ENCODE results near the gene NFYB.

The NFYB gene

DNA sequence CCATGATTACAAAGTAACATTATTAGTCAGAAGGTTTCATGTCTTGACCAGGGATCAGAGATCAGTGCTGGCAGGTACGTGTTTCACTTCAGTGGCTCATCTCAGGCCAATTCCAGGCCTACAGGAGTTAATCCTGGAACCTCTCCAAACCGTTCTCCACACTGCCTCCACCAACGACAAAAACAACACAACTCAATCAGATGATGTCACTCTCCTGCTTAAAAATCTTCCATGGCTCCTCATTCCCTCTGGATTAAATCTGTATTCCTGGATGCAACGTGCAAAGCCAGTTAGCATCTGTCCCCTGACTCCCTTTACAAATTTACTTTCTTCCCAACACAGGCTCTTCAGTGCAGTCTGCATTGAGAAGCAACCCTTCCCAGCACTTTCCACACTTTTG is 43.3 kb upstream of the NFYB start:
- TF ChIP-seq, protein P1, sequence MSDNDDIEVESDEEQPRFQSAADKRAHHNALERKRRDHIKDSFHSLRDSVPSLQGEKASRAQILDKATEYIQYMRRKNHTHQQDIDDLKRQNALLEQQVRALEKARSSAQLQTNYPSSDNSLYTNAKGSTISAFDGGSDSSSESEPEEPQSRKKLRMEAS (IDR thresholded peaks at IDR 0.05): no peak
- no peak for TF ChIP-seq RAD21 (IDR thresholded peaks at IDR 0.05; ENCODE audit: low read depth)
- TF ChIP-seq EGR1 (IDR thresholded peaks at IDR 0.05): no peak
- no peak for TF ChIP-seq CEBPB (IDR thresholded peaks at IDR 0.05)
- TF ChIP-seq YY1 (IDR thresholded peaks at IDR 0.05; ENCODE audit: low read depth): no peak
- no peak for TF ChIP-seq TEAD4 (IDR thresholded peaks at IDR 0.05)
- no peak for TF ChIP-seq NFIC (IDR thresholded peaks at IDR 0.05)
- TF ChIP-seq, protein P2, sequence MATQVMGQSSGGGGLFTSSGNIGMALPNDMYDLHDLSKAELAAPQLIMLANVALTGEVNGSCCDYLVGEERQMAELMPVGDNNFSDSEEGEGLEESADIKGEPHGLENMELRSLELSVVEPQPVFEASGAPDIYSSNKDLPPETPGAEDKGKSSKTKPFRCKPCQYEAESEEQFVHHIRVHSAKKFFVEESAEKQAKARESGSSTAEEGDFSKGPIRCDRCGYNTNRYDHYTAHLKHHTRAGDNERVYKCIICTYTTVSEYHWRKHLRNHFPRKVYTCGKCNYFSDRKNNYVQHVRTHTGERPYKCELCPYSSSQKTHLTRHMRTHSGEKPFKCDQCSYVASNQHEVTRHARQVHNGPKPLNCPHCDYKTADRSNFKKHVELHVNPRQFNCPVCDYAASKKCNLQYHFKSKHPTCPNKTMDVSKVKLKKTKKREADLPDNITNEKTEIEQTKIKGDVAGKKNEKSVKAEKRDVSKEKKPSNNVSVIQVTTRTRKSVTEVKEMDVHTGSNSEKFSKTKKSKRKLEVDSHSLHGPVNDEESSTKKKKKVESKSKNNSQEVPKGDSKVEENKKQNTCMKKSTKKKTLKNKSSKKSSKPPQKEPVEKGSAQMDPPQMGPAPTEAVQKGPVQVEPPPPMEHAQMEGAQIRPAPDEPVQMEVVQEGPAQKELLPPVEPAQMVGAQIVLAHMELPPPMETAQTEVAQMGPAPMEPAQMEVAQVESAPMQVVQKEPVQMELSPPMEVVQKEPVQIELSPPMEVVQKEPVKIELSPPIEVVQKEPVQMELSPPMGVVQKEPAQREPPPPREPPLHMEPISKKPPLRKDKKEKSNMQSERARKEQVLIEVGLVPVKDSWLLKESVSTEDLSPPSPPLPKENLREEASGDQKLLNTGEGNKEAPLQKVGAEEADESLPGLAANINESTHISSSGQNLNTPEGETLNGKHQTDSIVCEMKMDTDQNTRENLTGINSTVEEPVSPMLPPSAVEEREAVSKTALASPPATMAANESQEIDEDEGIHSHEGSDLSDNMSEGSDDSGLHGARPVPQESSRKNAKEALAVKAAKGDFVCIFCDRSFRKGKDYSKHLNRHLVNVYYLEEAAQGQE (IDR thresholded peaks at IDR 0.05; ENCODE audit: low read depth): no peak
- TF ChIP-seq, protein P3, sequence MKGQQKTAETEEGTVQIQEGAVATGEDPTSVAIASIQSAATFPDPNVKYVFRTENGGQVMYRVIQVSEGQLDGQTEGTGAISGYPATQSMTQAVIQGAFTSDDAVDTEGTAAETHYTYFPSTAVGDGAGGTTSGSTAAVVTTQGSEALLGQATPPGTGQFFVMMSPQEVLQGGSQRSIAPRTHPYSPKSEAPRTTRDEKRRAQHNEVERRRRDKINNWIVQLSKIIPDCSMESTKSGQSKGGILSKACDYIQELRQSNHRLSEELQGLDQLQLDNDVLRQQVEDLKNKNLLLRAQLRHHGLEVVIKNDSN (IDR thresholded peaks at IDR 0.05): no peak
- no peak for TF ChIP-seq TCF12 (IDR thresholded peaks at IDR 0.05; ENCODE audit: low read depth)

DNA sequence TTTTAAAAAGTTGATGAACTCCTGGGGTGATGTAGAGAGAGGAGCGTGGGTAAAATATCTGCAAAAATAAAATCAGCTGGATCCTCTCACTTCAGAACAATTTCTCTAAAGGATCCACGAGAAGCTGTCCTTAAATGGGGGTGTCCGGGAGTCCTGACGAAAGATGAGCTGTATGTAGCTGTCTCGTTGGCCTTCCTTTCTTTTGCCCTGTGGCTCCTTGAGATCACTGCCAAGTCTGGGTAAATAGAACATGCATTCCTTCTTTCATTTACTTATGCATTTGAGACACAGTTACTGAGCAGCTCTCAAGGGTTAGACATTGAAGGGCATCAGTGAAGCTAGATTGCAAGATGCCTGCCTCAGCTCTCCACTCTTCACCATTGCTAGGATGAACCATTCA is 42.4 kb upstream of the NFYB start:
- TF ChIP-seq TEAD4 (IDR thresholded peaks at IDR 0.05) (no peak), NFIC (IDR thresholded peaks at IDR 0.05) (no peak)
- TF ChIP-seq, protein P2 (IDR thresholded peaks at IDR 0.05; ENCODE audit: low read depth): no peak

DNA sequence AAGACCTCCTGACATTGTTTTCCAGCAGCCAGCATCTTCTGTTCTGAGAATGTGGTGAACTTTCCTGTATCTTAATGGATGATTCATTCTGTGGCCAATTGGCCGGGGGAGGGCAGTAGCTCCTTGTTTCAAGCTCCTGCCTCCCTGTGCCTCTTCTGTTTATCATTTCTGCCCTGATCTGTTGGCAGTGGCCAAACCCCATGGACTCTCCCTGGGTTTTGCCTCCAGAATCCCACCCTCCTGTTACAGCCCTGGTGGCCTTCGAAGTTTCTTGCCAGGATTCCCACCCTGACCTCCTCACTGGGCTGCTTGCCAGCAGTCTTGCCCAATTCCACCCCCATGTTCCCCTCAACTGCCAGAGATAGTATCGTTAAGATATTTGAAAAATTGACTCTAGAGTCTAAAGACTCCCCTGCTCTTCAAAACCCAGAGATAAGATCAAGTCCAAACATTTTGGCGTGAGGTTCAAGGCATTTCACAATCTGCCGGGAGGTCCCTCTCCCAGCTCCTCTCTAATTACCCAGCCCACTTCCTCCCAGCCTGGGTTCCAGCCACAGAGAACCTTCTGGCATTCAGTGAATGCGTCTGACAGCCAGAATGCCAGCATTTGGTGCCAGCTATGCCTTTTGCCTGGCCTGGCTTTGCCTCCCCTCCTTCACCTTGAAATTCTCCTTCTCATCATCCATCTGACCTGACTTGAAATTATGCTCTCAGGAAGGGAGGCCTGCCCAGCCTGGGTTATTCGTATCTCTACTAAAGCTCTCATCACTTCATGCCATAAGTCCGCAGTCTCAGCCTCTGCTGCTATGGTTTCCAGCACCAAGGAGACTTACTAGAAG is 39.9 kb upstream of the NFYB start:
- TF ChIP-seq CEBPB (IDR thresholded peaks at IDR 0.05) (0 out of 2 replicates have a peak, but pooled peaks have one; percentile 20), EGR1 (IDR thresholded peaks at IDR 0.05) (no peak), RAD21 (IDR thresholded peaks at IDR 0.05; ENCODE audit: low read depth) (peak; percentile 51)

DNA sequence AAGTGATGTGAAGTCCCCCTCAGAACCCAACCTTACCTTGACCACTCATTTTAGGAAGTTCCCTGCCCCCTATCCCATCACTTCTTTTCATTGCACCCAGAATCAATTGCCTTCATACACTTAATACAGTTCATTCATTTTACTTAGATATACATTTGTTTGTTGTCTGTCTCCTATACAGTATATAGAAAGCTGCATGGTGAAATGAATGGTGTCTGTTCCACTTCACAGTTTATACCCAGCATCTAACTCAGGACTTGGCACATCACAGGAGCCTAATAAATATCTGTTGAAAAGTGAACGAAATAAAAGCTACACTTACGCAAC is 39.3 kb upstream of the NFYB start:
- TF ChIP-seq, protein P3 (IDR thresholded peaks at IDR 0.05): no peak
- TF ChIP-seq, protein P2 (IDR thresholded peaks at IDR 0.05; ENCODE audit: low read depth): no peak
- no peak for TF ChIP-seq TCF12 (IDR thresholded peaks at IDR 0.05; ENCODE audit: low read depth)
- no peak for TF ChIP-seq RAD21 (IDR thresholded peaks at IDR 0.05; ENCODE audit: low read depth)
- TF ChIP-seq ZBTB7A (IDR thresholded peaks at IDR 0.05; ENCODE audit: low read depth): no peak
- no peak for TF ChIP-seq EGR1 (IDR thresholded peaks at IDR 0.05)
- TF ChIP-seq YY1 (IDR thresholded peaks at IDR 0.05; ENCODE audit: low read depth): no peak
- no peak for TF ChIP-seq TAF1 (IDR thresholded peaks at IDR 0.05; ENCODE audit: low read depth)
- no peak for TF ChIP-seq CREB1 (IDR thresholded peaks at IDR 0.05; ENCODE audit: low read depth)
- TF ChIP-seq TEAD4 (IDR thresholded peaks at IDR 0.05): no peak
- TF ChIP-seq, protein P1 (IDR thresholded peaks at IDR 0.05): no peak
- TF ChIP-seq FOXM1 (IDR thresholded peaks at IDR 0.05; ENCODE audit: borderline replicate concordance, low read depth): no peak
- TF ChIP-seq CEBPB (IDR thresholded peaks at IDR 0.05): no peak

DNA sequence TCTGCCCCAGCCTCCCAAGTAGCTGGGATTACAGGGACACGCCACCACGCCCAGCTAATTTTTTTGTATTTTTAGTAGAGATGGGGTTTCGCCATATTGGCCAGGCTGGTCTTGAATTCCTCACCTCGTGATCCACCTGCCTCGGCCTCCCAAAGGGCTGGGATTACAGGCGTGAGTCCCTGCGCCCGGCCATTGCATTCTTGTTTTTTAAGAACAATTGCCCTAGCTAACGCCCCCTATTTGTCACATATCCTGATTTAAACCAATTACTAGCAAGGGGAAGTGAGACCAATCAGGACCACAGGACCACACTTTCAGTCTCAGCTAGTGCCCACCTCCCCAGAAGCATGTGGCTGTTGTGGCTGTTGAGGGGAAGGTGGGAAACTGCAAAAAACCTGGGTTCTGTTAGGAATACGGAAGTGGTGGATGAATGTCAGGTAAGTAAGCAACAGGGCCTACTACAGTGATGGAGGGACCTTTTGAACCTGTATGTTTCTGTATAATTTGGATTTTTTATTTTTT is 37.8 kb upstream of the NFYB start:
- TF ChIP-seq, protein P1 (IDR thresholded peaks at IDR 0.05): no peak
- TF ChIP-seq FOXM1 (IDR thresholded peaks at IDR 0.05; ENCODE audit: borderline replicate concordance, low read depth) (no peak), TEAD4 (IDR thresholded peaks at IDR 0.05) (no peak), CREB1 (IDR thresholded peaks at IDR 0.05; ENCODE audit: low read depth) (no peak), ZBTB7A (IDR thresholded peaks at IDR 0.05; ENCODE audit: low read depth) (no peak), RAD21 (IDR thresholded peaks at IDR 0.05; ENCODE audit: low read depth) (no peak), EGR1 (IDR thresholded peaks at IDR 0.05) (no peak), CEBPB (IDR thresholded peaks at IDR 0.05) (no peak), YY1 (IDR thresholded peaks at IDR 0.05; ENCODE audit: low read depth) (no peak), TCF12 (IDR thresholded peaks at IDR 0.05; ENCODE audit: low read depth) (no peak), TAF1 (IDR thresholded peaks at IDR 0.05; ENCODE audit: low read depth) (no peak), NFIC (IDR thresholded peaks at IDR 0.05) (no peak), EP300 (IDR thresholded peaks at IDR 0.05; ENCODE audit: borderline replicate concordance) (no peak)
- TF ChIP-seq, protein P2 (IDR thresholded peaks at IDR 0.05; ENCODE audit: low read depth): no peak
- TF ChIP-seq, protein P3 (IDR thresholded peaks at IDR 0.05): no peak
